ENCODE data around the gene KATNAL1. TPM values are rescaled to one million over a fixed set of nuclear protein-coding genes. Genes with fewer than 3 reads are reported as not detected.

KATNAL1 gene
- total RNA-seq, 1 experiment from 2014 or later: 11.2 TPM

DNA sequence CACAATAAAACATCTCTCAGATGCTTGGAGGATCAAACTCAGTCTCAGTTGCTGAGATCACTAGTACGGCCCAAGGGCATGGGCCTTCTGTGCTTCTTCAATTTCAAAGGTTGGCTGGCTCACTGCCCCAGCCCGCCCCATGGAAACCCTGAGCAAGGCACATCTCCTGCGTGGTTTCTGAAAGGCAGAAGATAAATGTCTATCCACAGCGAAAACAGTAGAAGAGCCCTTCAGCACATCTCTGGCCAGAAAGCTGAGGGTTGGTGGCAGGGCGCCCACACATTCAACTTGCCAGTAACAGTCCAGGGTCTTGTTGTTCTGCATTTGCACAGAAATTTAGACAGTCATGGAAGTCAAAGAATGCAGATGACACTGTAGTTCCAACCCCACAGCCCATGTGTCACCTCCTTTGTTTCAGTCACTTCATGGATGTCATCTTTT lies 24.0 kb upstream of the KATNAL1 start:
- H3K18ac ChIP-seq (ENCODE audit: insufficient read length, low read depth, low read length): no peak overlapping the region
- H3K9ac ChIP-seq (ENCODE audit: extremely low read depth, insufficient read length, low read length): no peak overlapping the region
- H3K27me3 ChIP-seq (ENCODE audit: insufficient read depth, low read length): no peaks in the 10 kb centered on the region
- no peak overlapping the region for H2BK5ac ChIP-seq (ENCODE audit: insufficient read length, low read length)
- no peaks in the 10 kb centered on the region for H3K4me1 ChIP-seq (ENCODE audit: insufficient read depth, low read length)
- H3K79me1 ChIP-seq (ENCODE audit: insufficient read depth, low read depth, low read length, poor library complexity, severe bottlenecking): no peaks in the 10 kb centered on the region
- H2AFZ ChIP-seq (ENCODE audit: low read length): no peak overlapping the region
- no peak overlapping the region for H2BK120ac ChIP-seq (ENCODE audit: low read depth, low read length, poor library complexity, severe bottlenecking)
- no peaks in the 10 kb centered on the region for H4K20me1 ChIP-seq (ENCODE audit: control insufficient read depth, insufficient read depth, insufficient read length)
- no peak overlapping the region for H3K23ac ChIP-seq (ENCODE audit: insufficient read length, low read depth, low read length)
- H2BK15ac ChIP-seq (ENCODE audit: low read depth, low read length): no peak overlapping the region
- no peak overlapping the region for H3K56ac ChIP-seq (ENCODE audit: insufficient read length, low read depth, low read length)
- no peaks in the 10 kb centered on the region for H3K9me3 ChIP-seq (ENCODE audit: control insufficient read depth, low read depth, low read length)
- Mint-ChIP-seq H3K27ac (no peak overlapping the region), H3K4me3 (no peak overlapping the region), H3K9me3 (peaks cover 0 to 7% of the 10 kb centered on the region in 2 experiments; a peak in 2 of 5 replicates), H3K4me1 (peaks cover under 1% of the 10 kb centered on the region in 2 experiments), H3K36me3 (ENCODE audit: insufficient read depth in 1 of 3, low read depth in 3 of 3) (peaks cover 0 to 2% (median 0%) of the 10 kb centered on the region in 3 experiments; a peak in 1 of 7 replicates), H3K27me3 (ENCODE audit: low read depth) (peaks cover 5% of the 10 kb centered on the region)
- no peak overlapping the region for H4K5ac ChIP-seq (ENCODE audit: insufficient read length, low read depth, low read length)
- H4K91ac ChIP-seq (ENCODE audit: insufficient read length, low read depth, low read length): no peak overlapping the region
- H3K23me2 ChIP-seq (ENCODE audit: insufficient read length, low read depth, low read length, poor library complexity, severe bottlenecking): no peaks in the 10 kb centered on the region
- H3K79me2 ChIP-seq (ENCODE audit: insufficient read depth, low read length): no peaks in the 10 kb centered on the region
- H2BK12ac ChIP-seq (ENCODE audit: insufficient read length, low read depth, low read length): no peak overlapping the region
- no CpG with 5 or more reads among the region's 5 CpGs for WGBS (ENCODE audit: extremely low coverage, insufficient read length, low lambda C conversion rate)
- H3K4me2 ChIP-seq (ENCODE audit: insufficient read depth, insufficient read length, low read length): no peak overlapping the region
- no peak overlapping the region for H3T11ph ChIP-seq (ENCODE audit: low read length)
- no peak overlapping the region for H3K4ac ChIP-seq (ENCODE audit: low read depth, low read length)
- DNase-seq: no peak
- H3K14ac ChIP-seq (ENCODE audit: insufficient read depth, low read length): no peak overlapping the region
- TF ChIP-seq CTCF (conservative IDR thresholded peaks at IDR 0.05): no peak
- H2AK5ac ChIP-seq (ENCODE audit: insufficient read length, low read length): no peak overlapping the region
- H3K27ac ChIP-seq (ENCODE audit: insufficient read length, low read depth, low read length): no peak overlapping the region
- no peak overlapping the region for H4K8ac ChIP-seq (replicated peaks; ENCODE audit: insufficient read length, low read depth, low read length)
- no peak overlapping the region for H2BK20ac ChIP-seq (ENCODE audit: low read depth, low read length, poor library complexity, severe bottlenecking)
